HuH-7.5 (cell line): Measurements from ENCODE around the gene DNAJC8.
A peak's percentile ranks its signal among the peaks of the same experiment; 100 is the strongest.

Experiments
- DNase-seq: peaks from one replicate; pipeline ENCODE4 v3.0.0; 2011; ENCODE audit warnings: low spot score

The DNAJC8 gene

DNA sequence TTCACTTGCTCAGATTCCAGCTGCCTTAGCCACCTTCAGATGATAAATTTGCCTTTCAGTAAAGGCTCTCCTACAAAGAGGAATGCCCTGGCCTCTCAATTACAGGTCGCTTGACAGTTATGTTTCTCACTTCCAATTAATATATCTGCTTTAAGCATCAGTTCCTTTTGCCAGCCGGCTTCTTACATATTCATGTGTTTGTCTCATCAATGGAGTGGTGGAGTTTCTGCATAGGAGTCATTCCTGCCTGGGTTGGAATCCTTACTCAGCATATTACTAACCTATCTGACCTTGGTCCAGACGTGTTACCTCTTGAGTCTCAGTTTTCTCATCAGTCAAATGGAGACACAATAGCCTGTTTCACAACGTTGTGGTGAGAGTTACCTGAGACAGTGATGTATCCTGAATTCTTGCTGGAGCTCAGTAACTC is 17.1 kb upstream of the DNAJC8 start:
- DNase-seq: no peak

DNA sequence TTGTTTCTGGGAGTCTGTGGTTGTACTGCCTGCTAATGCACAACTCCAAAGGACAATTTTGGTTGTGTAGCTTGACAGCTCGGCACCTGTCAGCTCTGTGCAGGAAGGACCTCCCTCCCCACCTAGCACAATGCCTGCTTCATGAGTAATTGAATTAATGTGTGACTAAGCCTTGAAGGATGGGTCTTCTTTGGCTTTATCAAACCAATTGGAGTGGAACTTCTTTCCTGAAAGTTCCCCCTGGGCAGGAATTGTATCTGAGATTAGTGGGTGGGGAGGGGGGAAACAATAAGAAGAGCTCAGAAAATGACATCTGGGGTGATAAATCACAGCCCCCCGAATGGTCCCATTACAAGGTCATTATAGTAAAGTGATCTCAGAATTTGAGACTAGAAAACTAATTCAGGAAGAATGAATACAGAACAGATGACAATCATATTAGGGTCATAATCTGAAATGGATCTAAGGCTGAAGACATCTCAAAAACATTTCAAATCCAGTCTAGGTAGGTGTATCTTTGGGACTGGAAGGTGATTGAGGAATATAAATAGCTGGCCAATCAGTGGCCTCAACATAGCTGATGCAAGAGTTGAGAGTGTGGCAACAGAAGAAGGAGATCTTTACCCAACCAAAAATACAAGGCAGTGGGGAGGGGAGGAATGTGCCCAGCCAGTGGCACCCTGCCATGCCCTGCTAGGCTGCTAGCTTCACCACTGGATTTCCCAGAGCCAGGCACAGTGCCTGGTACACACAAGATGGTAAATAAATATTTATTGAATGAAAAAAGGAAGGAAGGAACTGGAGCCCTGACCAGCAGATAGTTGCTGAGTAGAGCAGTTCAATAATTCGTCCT is 16.4 kb upstream of the DNAJC8 start:
- DNase-seq: no peak

DNA sequence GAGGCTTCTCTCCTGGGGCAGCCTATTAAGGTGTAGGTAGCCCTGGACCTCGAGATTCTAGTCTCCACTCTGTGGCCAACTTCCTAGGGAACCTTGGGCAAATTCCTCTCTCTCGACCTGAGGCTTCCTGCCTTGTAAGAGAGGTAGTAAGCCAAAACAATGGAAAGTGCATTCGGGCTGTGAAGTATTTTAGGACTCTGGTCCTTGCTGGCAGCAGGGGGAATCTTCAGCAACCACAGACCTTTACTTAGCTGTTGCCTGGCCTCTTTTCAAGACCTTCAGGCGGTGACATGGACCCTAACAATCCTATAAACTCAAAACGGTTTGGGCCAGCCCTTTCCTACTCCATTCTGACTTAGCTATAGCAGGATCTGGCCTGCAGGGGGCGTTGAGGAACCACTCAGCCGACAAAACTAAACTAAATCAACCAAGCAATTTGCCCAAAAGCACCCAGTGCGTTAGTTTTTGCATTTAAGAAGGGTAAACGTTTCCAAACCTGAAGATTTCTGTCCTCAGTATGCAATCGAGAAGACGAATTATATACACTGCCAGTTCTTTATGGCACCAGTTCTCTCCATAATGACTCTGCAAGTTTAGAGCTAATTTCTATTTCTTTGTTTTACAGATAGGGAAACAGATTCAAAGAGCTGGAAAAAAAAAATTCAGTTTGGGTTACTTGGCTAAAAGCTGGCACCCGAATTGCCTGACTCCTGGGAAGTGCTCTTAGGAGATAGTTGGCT is 15.6 kb upstream of the DNAJC8 start:
- DNase-seq: peak; percentile 40

DNA sequence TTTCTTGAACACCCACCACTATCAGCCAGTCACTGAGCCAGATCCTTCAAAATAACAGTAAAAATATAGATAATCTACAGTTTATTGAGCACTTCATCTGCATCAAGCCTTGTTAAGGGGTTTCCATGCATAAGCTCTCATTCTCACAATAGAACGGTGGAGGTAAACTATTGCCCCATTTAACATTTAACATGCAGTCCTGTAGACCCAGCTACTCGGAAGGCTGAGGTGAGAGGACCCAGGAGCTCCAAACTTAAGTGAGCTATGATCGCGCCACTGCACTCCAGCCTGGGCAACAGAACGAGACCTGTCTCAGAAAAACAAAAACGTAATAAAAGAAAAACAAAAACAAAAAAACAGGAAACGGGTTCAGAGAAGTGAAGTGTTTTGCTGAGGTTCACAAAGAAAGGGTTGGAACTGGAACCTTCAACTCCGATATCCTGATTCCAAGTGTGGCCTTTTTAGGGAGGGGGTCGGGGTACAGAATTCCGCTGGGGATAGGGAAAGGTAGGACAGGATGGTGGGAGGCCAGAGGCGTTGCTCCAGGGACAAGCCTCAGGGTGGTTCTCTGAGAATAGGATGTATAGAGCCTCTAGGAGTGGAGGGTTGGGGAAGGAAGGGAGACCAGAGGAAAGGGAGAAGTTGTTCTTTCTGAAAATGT is 14.9 kb upstream of the DNAJC8 start:
- no peak for DNase-seq

DNA sequence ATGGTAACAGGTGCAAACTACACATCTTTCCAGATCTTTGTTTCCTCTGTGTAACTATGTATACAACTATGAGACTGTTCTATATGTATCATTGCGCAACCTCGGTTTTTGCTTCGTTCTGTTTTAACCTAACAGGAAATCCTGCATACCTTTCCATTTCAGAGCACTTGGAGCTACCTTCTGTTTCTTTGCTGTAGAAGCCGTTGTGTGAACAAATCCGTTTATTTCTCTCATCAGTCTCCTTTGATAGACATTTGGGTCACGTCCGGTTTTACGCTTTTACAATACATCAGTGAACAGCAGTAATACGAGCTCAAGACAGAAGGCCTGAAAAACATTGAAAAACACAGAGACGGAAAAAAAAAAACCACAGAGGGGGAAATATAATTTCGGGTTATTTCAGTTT is 13.6 kb upstream of the DNAJC8 start:
- no peak for DNase-seq

GRCh38 chr1:28244549-28245251 is 11.9 kb upstream of the DNAJC8 start:
- DNase-seq: no peak

- no peak for DNase-seq
Observed at GRCh38 chr1:28243685-28244311, 11.0 kb upstream of the DNAJC8 start.

DNA sequence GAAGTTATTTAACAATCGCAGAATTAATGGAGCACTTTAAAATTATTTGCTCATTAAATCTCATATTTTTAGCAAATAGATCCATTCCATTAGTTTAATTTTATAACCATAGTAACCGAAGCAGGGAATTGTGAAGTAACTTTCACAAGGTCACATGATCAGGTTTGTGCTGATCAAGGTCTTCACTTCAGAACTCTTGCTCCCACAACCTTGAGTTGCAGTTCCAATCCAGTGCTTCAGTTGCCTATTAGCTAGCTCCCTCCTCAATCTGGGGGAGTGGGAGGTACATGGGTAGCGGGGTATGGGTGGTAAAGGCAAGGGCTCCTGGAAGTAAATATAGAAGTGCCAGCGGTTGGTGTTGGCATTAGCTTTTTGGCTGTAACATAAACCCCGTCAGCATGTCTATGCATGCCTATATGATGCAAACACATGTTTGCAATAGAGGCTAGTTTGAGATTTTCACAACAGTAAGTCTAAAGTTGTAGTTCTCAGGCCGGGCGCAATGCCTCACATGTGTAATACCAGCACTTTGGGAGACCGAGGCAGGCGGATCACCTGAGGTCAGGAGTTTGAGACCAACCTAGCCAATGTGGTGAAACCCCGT is 8.9 kb upstream of the DNAJC8 start:
- no peak for DNase-seq

- DNase-seq: no peak
Observed at GRCh38 chr1:28240024-28240423, 7.2 kb upstream of the DNAJC8 start.

GRCh38 chr1:28239004-28239403 is 6.2 kb upstream of the DNAJC8 start:
- DNase-seq: no peak

GRCh38 chr1:28236656-28237322 is 4.0 kb upstream of the DNAJC8 start:
- no peak for DNase-seq

DNA sequence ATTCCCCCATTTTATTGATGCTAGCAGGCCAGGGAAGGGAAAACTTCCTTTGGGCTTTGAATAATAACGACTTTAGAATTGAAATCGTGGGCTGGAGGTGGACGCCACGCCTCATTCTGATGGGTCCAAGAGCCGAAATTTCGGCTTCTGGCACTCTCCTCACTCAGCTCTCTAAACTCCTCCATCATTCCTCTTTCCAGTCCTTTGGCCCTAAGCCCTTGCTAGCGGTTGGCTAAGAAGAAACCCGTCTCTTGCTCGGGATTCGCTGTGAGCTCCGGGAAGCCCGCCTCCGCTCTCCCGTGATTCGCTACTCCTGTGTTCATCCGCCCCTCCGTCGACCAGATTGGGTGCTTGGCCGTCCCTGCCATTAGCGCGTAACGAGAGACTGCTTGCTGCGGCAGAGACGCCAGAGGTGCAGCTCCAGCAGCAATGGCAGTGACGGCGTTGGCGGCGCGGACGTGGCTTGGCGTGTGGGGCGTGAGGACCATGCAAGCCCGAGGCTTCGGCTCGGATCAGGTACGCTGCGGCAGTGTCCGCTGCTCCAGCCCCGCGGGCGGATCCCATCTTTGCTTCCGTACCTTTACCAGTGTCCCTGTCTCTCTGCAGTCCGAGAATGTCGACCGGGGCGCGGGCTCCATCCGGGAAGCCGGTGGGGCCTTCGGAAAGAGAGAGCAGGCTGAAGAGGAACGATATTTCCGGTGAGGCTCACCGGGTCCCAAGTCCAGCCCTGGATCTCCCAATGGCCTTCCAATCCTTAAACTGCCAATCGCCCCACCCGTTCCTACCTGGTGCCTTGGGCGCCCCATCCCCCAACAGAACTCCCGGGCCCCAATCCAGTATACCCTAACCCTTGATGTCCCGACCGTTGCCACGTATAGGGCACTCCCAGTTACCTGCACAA is 3.2 kb upstream of the DNAJC8 start, which contains the start of gene ATP5IF1:
Gene ATP5IF1 (plus strand): TSS at position 370 of the 901 bp plus-strand sequence. CDS start 60 bp downstream, at position 430.
- DNase-seq: peak; percentile 92

DNA sequence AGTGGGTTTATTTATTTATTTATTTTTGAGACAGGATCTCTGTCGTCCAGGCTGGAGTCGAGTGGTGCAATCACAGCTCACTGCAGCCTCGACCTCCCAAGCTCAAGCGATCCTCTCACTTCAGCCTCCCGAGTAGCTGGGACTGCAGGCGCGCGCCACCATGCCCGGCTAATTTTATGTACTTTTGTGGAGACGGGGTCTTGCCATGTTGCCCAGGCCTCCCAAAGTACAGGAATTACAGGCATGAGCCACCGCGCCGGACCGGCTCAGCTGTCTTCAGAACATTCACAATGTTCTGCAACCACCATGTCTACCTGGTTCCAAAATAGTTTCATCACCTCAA is 406 bp upstream of the DNAJC8 start:
- DNase-seq: no peak

DNA sequence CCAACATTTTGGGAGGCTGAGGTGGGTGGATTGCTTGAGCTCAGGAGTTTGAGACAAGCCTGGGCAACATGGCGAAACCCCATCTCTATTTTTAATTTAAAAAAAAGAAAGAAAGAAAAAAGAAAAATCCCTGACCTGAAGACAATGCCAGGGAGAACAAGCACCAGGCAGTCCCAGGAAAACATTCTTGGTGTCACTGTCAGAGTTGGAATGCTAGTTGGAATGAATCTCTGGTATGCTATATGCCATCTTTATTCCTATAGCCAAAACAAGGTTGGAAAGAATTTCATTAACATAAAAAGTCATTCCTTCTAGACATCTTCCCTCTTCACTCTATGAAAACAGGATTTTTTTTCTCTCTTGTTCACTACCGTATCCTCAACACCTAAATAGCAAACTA is 2.8 kb downstream of the DNAJC8 start:
- DNase-seq: no peak

- DNase-seq: no peak
Observed at GRCh38 chr1:28229089-28229488, 3.7 kb downstream of the DNAJC8 start.

DNA sequence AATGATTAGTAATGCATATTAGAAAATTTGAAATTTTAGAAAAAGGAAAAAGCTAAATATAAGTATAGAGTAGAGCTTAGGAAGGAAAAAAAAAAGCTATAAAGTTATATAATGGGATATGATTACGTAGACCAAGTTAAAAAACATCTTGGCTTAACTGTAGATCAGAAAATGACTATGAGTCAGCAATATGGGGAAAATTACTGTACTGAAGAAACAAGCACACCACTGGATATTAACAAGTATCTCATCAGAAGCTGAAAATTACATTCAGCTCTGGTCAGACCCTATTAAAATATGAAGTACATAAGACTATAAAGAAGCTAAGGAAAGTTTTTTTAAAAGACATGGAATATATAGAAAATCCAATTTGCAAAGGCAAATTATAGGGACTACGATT is 19.5 kb downstream of the DNAJC8 start:
- no peak for DNase-seq

GRCh38 chr1:28209700-28210099 is 23.1 kb downstream of the DNAJC8 start:
- no peak for DNase-seq

DNA sequence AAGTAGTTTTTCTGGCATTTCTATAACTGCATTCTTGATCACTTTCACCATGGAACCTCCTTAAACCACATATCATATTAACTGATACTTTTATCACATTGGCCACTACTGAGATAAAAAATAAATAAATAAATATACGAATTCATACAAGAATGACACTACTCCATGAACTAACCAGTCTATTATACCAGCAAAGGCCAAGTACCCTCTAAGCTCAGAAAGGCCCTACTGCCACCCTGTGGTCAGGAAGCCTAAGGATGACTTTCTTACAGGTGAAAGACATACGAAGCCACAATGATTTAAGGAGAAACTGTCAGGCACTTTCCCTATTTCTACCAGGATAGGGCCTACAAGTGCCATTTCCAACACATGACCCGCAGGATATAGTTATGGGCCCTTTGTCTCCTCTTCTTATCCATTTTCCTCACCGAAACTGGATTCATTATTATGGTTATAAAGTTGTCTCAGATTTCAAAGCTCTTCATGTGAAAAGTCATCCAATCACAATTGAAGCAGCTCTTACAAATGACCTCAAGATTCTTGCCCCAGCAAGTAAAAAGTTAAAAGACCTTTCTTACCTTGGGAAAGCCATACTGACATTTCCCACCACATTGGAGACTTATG is 23.9 kb downstream of the DNAJC8 start:
- peak; percentile 27 for DNase-seq

- no peak for DNase-seq
Observed at GRCh38 chr1:28205243-28205642, 27.6 kb downstream of the DNAJC8 start.
